NCI-H2196 treated with DMSO at 0.1 percent for 48 hours (cell line): ENCODE data around the gene FLNA.
"Not testable (repeated sequence)": the region's sequence is repeated elsewhere in the genome, so short reads cannot be mapped to it uniquely, and the experiment has no call there.

Experiments
- DNase-seq: peaks from one replicate; lab custom pipeline; 2025; ENCODE audit not compliant: unreplicated experiment; lab: John Stamatoyannopoulos, UW

The FLNA gene

DNA sequence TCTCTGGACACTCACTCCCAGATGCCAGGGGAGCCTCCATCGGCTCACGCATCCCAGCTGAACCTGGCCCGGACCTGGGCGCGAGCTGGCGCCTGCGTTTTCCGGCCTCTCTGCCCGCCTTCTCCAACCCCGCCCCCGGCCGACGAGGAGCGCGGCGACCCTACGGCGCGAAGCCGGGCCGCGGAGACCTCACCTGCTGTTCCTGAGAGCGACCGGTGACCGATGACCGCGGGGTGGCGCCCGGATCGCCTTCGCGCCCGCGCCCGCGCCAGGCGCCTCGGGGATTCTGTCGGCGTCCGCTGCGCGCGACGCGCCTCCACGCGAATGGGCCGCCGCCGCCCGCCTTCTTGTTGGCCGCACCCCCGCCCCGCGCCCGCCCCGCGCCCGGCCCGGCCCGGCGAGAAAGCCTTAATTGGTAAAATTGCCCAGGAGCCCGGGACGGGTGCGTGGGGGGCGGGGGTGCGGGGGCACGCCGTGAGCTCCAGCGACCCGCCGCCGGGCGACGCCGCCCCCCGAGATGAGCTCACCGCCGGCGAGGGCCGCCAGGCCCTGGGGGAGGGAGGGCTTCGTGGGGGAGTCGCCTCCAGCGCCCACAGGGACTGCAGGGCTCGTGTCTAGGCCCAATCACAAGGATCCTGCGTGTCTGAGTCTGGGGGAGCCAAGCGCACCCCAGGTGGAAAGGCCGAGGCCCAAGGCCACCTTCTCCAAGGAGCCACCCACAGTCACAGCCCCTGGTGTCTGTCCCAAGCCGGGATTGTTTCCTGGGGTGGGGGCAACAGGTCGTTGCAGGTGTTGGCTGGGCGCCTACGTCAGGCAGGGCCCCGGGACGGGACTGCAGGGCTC, at the start of gene FLNA:
Gene FLNA, minus strand, starts transcription at position 322 of the 843 bp plus-strand sequence. CDS start 3,389 bp downstream, outside the sequence.
- DNase-seq: no peak

DNA sequence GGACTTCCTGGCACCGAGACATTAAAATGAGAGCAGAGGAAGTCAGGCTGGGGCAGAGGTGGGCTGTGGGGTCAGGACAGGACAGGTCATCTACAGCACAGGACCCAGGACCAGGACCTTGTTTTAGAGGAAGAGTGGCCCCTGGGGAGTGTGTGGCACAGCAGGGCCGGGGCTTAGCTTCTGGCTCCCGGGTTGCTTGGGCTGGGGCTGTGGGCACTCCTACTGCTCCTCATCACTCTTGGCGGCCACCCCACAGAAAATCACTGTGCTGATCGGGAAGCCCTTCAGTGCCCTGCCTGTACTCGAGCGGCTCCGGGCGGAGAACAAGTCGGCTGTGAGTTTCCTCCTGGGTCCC, 45.9 kb upstream of the FLNA start:
- no peak for DNase-seq

- peak; percentile 7 for DNase-seq
Observed at GRCh38 chrX:154419688-154420401, 45.4 kb upstream of the FLNA start.

- DNase-seq: no peak
Observed at GRCh38 chrX:154419189-154419588, 44.8 kb upstream of the FLNA start.

- peak; percentile 1 for DNase-seq
Observed at GRCh38 chrX:154417157-154417556, 42.7 kb upstream of the FLNA start.

GRCh38 chrX:154413142-154413541, 38.7 kb upstream of the FLNA start:
- DNase-seq: no peak

DNA sequence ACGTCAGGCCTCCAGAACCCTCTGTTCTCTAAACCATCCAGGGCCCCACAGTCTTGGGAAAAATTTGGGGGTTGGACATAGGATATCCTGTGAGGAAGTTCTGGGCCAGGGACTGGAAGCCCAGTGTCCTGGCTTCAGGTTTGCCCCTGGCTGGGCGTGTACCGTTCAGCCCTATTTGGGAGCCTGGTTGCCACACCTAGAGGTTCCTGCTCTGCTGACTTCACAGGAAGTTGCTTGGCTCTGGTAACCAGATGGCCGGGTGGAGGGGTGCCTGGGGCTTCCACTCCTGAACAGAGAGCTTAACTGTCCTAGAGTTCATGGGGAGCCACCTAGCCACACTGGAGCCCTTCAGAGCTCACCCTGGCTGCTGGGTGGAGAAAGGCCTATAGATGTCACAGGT, 38.0 kb upstream of the FLNA start:
- DNase-seq: no peak

- peak; percentile 18 for DNase-seq
Observed at GRCh38 chrX:154411981-154412340, 37.5 kb upstream of the FLNA start.

GRCh38 chrX:154409222-154409871, 34.9 kb upstream of the FLNA start, which contains the start of gene DNASE1L1:
Gene DNASE1L1 (minus strand): TSS chrX:154409254. CDS start chrX:154405568, 3,686 bp downstream.
- DNase-seq: no peak

GRCh38 chrX:154408659-154409221, 34.3 kb upstream of the FLNA start:
- DNase-seq: no peak

DNA sequence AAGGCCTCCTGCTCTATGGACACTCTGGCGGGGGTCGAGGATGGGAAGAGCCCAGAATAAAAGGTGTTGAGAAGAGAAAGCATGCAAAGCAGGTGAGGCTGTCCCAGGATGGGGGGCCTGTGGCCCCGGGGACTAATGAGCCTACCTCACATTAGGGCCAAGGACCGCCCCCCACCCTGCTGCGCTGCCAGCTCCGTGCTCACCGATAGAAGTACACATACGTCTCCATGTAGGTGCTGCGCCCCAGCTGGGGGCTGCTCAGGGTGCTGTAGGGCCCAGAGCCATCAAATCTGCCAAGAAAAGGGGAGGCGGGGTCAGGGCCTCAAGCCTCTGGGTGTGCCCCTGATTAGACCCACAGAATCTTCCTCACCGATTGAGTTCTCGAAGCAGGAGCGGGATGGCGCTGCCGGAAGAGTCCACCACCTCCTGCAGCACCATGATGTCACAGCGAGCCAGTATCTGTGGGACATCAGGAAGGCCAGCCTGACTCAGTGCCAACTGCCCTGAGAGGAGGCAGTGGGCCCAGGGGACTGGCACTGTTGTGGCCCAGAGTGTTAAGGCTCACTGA, 30.3 kb upstream of the FLNA start:
- no peak for DNase-seq

DNA sequence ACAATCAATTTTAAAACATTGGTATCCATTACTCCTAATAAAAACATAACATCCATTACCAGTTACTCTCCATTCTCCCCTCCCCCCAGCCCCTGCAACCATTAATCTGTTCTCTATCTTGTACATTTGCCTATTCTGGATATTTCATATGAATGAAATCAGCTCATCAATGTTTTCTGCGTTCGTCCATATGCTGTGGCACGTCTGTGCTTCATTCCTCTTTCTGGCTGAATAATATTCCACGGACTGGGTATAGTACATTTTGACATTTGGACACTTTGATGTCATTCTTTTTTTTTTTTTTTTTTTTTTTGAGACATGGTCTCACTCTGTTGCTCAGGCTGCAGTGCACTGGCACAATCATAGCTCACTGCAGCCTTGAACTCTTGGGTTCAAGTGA, 29.4 kb upstream of the FLNA start:
- DNase-seq: no peak

- no peak for DNase-seq
Observed at GRCh38 chrX:154403192-154403591, 28.8 kb upstream of the FLNA start.

DNA sequence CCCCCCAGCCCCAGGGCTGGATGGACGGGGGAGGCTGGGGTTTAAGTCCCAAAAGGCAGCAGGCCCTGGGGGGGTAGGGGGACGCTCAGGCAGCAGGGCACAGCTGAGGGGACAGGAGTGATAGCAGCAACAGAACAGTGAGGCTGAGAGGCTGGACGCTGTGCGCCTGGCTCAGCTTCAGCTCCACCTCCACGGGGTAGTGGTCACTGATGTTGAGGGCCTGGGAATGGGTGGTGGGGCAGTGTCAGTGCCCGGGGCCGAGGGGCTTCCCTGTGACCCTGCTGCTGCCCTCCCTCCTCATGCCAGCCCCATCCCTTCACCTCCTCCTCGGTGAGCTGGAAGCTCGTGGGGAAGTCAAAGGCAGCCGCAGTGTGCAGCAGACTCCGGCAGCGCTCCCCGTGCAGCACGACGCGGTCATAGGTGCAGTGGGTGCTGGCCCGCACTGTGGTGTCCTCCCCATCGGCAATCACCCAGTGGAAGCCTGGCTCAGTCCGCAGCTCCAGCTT, 28.2 kb upstream of the FLNA start:
- DNase-seq: no peak

- DNase-seq: no peak
Observed at GRCh38 chrX:154401918-154402621, 27.6 kb upstream of the FLNA start.

GRCh38 chrX:154401045-154401799, 26.8 kb upstream of the FLNA start:
- DNase-seq: no peak

DNA sequence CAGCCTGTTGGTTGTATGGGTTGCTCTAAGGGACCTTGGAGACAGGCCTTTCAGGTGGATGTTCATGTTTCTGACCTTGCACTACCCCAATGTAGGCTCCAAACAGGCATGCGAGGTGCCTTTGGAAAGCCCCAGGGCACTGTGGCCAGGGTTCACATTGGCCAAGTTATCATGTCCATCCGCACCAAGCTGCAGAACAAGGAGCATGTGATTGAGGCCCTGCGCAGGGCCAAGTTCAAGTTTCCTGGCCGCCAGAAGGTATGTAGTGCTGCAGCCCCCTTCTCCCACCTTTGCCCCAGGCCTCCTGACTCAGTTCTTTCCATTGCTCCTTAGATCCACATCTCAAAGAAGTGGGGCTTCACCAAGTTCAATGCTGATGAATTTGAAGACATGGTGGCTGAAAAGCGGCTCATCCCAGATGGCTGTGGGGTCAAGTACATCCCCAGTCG, 26.0 kb upstream of the FLNA start:
- not testable (repeated sequence) for DNase-seq

GRCh38 chrX:154399527-154400368, 25.3 kb upstream of the FLNA start:
- no peak for DNase-seq
